ENCODE data around the gene FGF2. TPM values are rescaled to one million over a fixed set of nuclear protein-coding genes. Genes with fewer than 3 reads are reported as not detected.

FGF2 gene
- total and polyA plus RNA-seq, 5 donors from 2014 or later: not detected

Other genes starting within 250 kb of the FGF2 start
- 0.20 TPM for gene IL21, start 205.8 kb upstream of the FGF2 start, total RNA-seq
- gene IL21, start 205.8 kb upstream of the FGF2 start, polyA plus RNA-seq: under 1 TPM in 1 of 4 donors, not detected in 3; 0.15 TPM
- 1.4 TPM for gene BBS12, start 94.1 kb upstream of the FGF2 start, total RNA-seq
- gene BBS12, start 94.1 kb upstream of the FGF2 start, polyA plus RNA-seq: 1 to 10 TPM; 1.2 to 2.8 (median 1.9) TPM
- gene NUDT6, start 95.8 kb downstream of the FGF2 start, total RNA-seq: 1.8 TPM
- gene NUDT6, start 95.8 kb downstream of the FGF2 start, polyA plus RNA-seq: 1 to 10 TPM; 2.8 to 4.8 (median 3.2) TPM

All from CD4-positive, CD25-positive, alpha-beta regulatory T cell (primary cell).